Measurements from ENCODE around the gene PPY. TPM values are rescaled to one million over a fixed set of nuclear protein-coding genes. Genes with fewer than 3 reads are reported as not detected.
"Not testable (repeated sequence)": the region's sequence is repeated elsewhere in the genome, so short reads cannot be mapped to it uniquely, and the experiment has no call there.

Gene PPY
- total RNA-seq, 2 experiments from 2014 or later: not detected

- Mint-ChIP-seq H3K9me3 (no peaks in the 10 kb centered on the region), H3K27me3 (peaks cover 49% of the 10 kb centered on the region), H3K4me1 (peaks cover 2% of the 10 kb centered on the region), H3K36me3 (no peaks in the 10 kb centered on the region), H3K27ac (no peak overlapping the region), H3K4me3 (peak overlapping the region; percentile 9)
- ATAC-seq (ENCODE audit: low read depth): peak; percentile 21
- DNase-seq: no peak
- POLR2A ChIA-PET: no interaction called here
Measured at GRCh38 chr17:43952724-43953666, 10.7 kb upstream of the PPY start.

DNA sequence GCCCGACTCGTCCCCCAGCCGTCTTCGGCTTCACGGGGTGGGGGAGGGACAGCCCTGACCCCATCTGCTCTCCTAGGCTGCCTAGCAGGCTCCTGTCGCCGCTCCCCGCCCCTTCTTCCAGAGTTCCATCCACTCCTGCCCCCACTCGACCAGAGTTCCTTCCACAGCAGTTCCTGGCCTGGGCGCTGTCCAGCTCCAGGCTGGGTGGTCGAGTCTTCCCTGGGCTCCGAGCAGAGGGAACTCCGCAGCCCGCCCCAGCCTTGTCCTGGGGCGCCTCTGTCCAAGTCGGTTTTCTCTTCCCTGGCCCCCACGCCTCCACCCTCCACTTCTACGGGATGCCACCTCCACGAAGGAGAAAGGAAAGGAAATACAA, 10.1 kb upstream of the PPY start:
- Mint-ChIP-seq H3K9me3 (no peaks in the 10 kb centered on the region), H3K36me3 (no peaks in the 10 kb centered on the region), H3K27ac (no peak overlapping the region), H3K27me3 (peaks cover 51% of the 10 kb centered on the region), H3K4me3 (no peak overlapping the region), H3K4me1 (peaks cover 4% of the 10 kb centered on the region)
- ATAC-seq (ENCODE audit: low read depth) (no peak), DNase-seq (no peak)
- POLR2A ChIA-PET: no interaction called here

DNA sequence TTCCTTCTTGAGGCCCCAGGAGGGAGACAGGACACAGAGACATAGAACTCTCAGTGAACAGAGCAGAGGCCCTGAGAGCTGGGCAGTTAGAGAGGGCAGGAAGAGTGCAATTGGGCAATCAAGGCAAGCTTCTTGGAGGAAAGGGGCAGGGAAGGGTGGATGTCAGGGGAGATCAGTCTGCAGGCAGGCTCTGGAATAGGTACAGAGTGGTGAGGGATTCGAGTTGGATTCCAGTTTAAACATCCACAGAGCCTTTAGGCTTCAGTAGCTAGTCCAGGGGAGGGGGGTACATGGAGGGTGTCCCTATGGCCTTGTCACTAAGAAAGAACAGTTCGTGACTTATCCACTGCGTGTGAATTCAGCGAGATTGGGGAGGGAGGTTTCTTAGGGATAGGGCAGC, 9.5 kb upstream of the PPY start:
- H3K36me3 Mint-ChIP-seq: no peaks in the 10 kb centered on the region
- H3K27ac Mint-ChIP-seq: no peak overlapping the region
- POLR2A ChIA-PET: no interaction called here
- H3K9me3 Mint-ChIP-seq: no peaks in the 10 kb centered on the region
- peaks cover 49% of the 10 kb centered on the region for H3K27me3 Mint-ChIP-seq
- DNase-seq: no peak
- no peak overlapping the region for H3K4me3 Mint-ChIP-seq
- ATAC-seq (ENCODE audit: low read depth): no peak
- peaks cover 4% of the 10 kb centered on the region for H3K4me1 Mint-ChIP-seq

- POLR2A ChIA-PET: no interaction called here
- Mint-ChIP-seq H3K36me3 (no peaks in the 10 kb centered on the region), H3K9me3 (no peaks in the 10 kb centered on the region), H3K27me3 (peaks cover 44% of the 10 kb centered on the region), H3K4me1 (peaks cover 9% of the 10 kb centered on the region), H3K4me3 (no peak overlapping the region), H3K27ac (no peak overlapping the region)
- no peak for DNase-seq
- no peak for ATAC-seq (ENCODE audit: low read depth)
Measured at GRCh38 chr17:43950554-43950953, 8.3 kb upstream of the PPY start.

- H3K36me3 Mint-ChIP-seq: no peaks in the 10 kb centered on the region
- POLR2A ChIA-PET: no interaction called here
- DNase-seq (no peak), ATAC-seq (ENCODE audit: low read depth) (no peak)
- H3K4me1 Mint-ChIP-seq: peaks cover 13% of the 10 kb centered on the region
- no peak overlapping the region for H3K27ac Mint-ChIP-seq
- H3K4me3 Mint-ChIP-seq: no peak overlapping the region
- H3K9me3 Mint-ChIP-seq: no peaks in the 10 kb centered on the region
- H3K27me3 Mint-ChIP-seq: peaks cover 43% of the 10 kb centered on the region
Measured at GRCh38 chr17:43949781-43950180, 7.5 kb upstream of the PPY start.

GRCh38 chr17:43946781-43947180, 4.5 kb upstream of the PPY start:
- POLR2A ChIA-PET: interaction anchor here (0.7 kb wide), 1 partner anchor 77 kb away, joined by 3 read pairs; no protein-coding TSS in a partner anchor
- no peak overlapping the region for H3K27ac Mint-ChIP-seq
- ATAC-seq (ENCODE audit: low read depth) (no peak), DNase-seq (no peak)
- no peaks in the 10 kb centered on the region for H3K9me3 Mint-ChIP-seq
- H3K4me3 Mint-ChIP-seq: no peak overlapping the region
- H3K4me1 Mint-ChIP-seq: peaks cover 18% of the 10 kb centered on the region
- H3K36me3 Mint-ChIP-seq: no peaks in the 10 kb centered on the region
- peaks cover 22% of the 10 kb centered on the region for H3K27me3 Mint-ChIP-seq

- H3K4me3 Mint-ChIP-seq: no peak overlapping the region
- no peak for DNase-seq
- no peak for ATAC-seq (ENCODE audit: low read depth)
- H3K27ac Mint-ChIP-seq: no peak overlapping the region
- no peaks in the 10 kb centered on the region for H3K36me3 Mint-ChIP-seq
- peaks cover 10% of the 10 kb centered on the region for H3K27me3 Mint-ChIP-seq
- POLR2A ChIA-PET: no interaction called here
- H3K4me1 Mint-ChIP-seq: peaks cover 18% of the 10 kb centered on the region
- H3K9me3 Mint-ChIP-seq: no peaks in the 10 kb centered on the region
Measured at GRCh38 chr17:43945074-43945829, 3.0 kb upstream of the PPY start.

DNA sequence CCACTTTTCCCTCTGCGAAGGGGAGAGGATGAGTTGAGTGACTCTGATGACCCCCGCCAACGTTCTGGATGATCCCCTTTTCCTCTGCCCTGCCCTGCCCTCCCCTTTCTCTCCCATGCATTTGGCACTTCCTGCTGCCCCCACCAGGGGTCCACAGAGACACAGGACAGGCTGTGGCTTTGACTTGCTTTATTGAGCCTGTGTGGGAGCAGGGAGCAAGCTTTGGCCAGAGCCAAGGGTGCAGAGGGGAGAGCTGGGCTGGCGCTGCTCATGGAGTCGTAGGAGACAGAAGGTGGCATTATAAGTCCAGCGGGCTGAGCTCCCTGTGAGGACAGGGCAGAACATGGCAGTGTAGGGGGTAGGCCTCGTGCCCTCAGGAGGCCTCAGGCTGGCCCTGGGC, 1.6 kb downstream of the PPY start:
- POLR2A ChIA-PET: no interaction called here
- H3K27me3 Mint-ChIP-seq: peaks cover 19% of the 10 kb centered on the region
- H3K9me3 Mint-ChIP-seq: no peaks in the 10 kb centered on the region
- no peak overlapping the region for H3K4me3 Mint-ChIP-seq
- no peak for ATAC-seq (ENCODE audit: low read depth)
- no peak for DNase-seq
- peaks cover 16% of the 10 kb centered on the region for H3K4me1 Mint-ChIP-seq
- H3K36me3 Mint-ChIP-seq: no peaks in the 10 kb centered on the region
- no peak overlapping the region for H3K27ac Mint-ChIP-seq

GRCh38 chr17:43939886-43940285, 2.4 kb downstream of the PPY start:
- DNase-seq (no peak), ATAC-seq (ENCODE audit: low read depth) (no peak)
- Mint-ChIP-seq H3K27me3 (peaks cover 19% of the 10 kb centered on the region), H3K36me3 (no peaks in the 10 kb centered on the region), H3K4me1 (peaks cover 13% of the 10 kb centered on the region), H3K9me3 (no peaks in the 10 kb centered on the region), H3K4me3 (no peak overlapping the region), H3K27ac (no peak overlapping the region)
- POLR2A ChIA-PET: no interaction called here

DNA sequence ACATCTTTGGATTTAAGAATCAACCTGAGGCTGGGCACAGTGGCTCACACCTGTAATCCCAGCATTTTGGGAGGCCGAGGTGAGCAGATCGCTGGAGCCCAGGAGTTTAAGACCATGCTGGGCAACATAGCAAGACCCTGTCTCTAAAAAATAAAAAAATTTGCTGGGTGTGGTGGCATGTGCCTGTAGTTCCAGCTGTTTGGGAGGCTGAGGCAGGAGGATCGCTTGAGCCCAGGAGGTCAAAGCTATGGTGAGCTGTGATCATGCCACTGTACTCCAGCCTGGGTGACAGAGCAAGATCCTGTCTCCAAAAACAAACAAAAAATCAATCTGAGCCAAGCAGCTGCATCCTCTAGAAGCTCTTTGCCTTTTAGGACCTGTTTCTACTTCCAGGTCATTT, 2.8 kb downstream of the PPY start:
- H3K4me3 Mint-ChIP-seq; ATAC-seq (ENCODE audit: low read depth); DNase-seq; H3K36me3 Mint-ChIP-seq; H3K9me3 Mint-ChIP-seq; H3K27ac Mint-ChIP-seq; POLR2A ChIA-PET: not testable (repeated sequence)
- peaks cover 19% of the 10 kb centered on the region for H3K27me3 Mint-ChIP-seq
- H3K4me1 Mint-ChIP-seq: peaks cover 12% of the 10 kb centered on the region

- Mint-ChIP-seq H3K4me1 (peaks cover 7% of the 10 kb centered on the region), H3K4me3 (no peak overlapping the region), H3K36me3 (no peaks in the 10 kb centered on the region), H3K9me3 (no peaks in the 10 kb centered on the region), H3K27me3 (peaks cover 19% of the 10 kb centered on the region), H3K27ac (no peak overlapping the region)
- DNase-seq (no peak), ATAC-seq (ENCODE audit: low read depth) (no peak)
- POLR2A ChIA-PET: interaction anchor here (0.8 kb wide), 1 partner anchor 22 kb away, joined by 3 read pairs; no protein-coding TSS in a partner anchor
Measured at GRCh38 chr17:43938838-43939182, 3.5 kb downstream of the PPY start.

- Mint-ChIP-seq H3K9me3 (no peaks in the 10 kb centered on the region), H3K36me3 (no peaks in the 10 kb centered on the region), H3K4me3 (no peak overlapping the region), H3K27me3 (peaks cover 19% of the 10 kb centered on the region), H3K27ac (no peak overlapping the region), H3K4me1 (peaks cover 4% of the 10 kb centered on the region)
- no peak for ATAC-seq (ENCODE audit: low read depth)
- POLR2A ChIA-PET: no interaction called here
- DNase-seq: no peak
Measured at GRCh38 chr17:43936434-43936833, 5.8 kb downstream of the PPY start.

GRCh38 chr17:43935926-43936261, 6.4 kb downstream of the PPY start:
- no peak for DNase-seq
- Mint-ChIP-seq H3K4me3 (no peak overlapping the region), H3K4me1 (peaks cover 4% of the 10 kb centered on the region), H3K9me3 (no peaks in the 10 kb centered on the region), H3K27ac (no peak overlapping the region), H3K36me3 (no peaks in the 10 kb centered on the region), H3K27me3 (peaks cover 18% of the 10 kb centered on the region)
- POLR2A ChIA-PET: no interaction called here
- ATAC-seq (ENCODE audit: low read depth): no peak

Measured in activated naive CD8-positive, alpha-beta T cell treated with anti-CD3 and anti-CD28 coated beads, Interleukin-2, amount 10 ng/mL, durations not matched to agents 7 days and 5 days (primary cell).